OCI-LY3 (cell line): ENCODE results near the gene OOSP1.

Experiments
- CTCF ChIP-seq: fragments of 200-600, 300-600 bp; sonication (generic); IDR thresholded peaks from 2 replicates; pipeline ENCODE4 v1.5.1; 2014; ENCODE audit warnings: antibody characterized with exemption, low read length, low read depth
- EZH2phosphoT487 ChIP-seq: fragments of 200-600 bp; shearing (Covaris generic); IDR thresholded peaks from 2 replicates; pipeline ENCODE4 v1.6.1; 2018; ENCODE audit warnings: antibody characterized with exemption, mixed run types, low read depth

GRCh38 chr11:59967677-59968394 lies 29.6 kb downstream of the OOSP1 start:
- TF ChIP-seq CTCF (no peak), EZH2phosphoT487 (no peak)
